ENCODE measurements around the gene SPEN.

GRCh38 chr1:15847100-15847892, at the start of gene SPEN:
- TF ChIP-seq CTCF (tag by site-specific recombination; IDR thresholded peaks at IDR 0.05), result peak; percentile 45; the same call in 1 of the 2 replicates
- TF ChIP-seq GLI4 (tag by site-specific recombination; IDR thresholded peaks at IDR 0.05), result peak; percentile 10; the same call in 1 of the 2 replicates
- no peak for TF ChIP-seq ZNF155 (tag by site-specific recombination; IDR thresholded peaks at IDR 0.05)
- TF ChIP-seq ZFP3 (tag by site-specific recombination; IDR thresholded peaks at IDR 0.05; ENCODE audit: low read depth), result no peak
- 0 out of 2 replicates have a peak, but pooled peaks have one; percentile 82 for TF ChIP-seq ZBTB7A (tag by site-specific recombination; IDR thresholded peaks at IDR 0.05; ENCODE audit: low read depth)
- peak; percentile 45; the same call in 1 of the 2 replicates for TF ChIP-seq REST (tag by site-specific recombination; IDR thresholded peaks at IDR 0.05)
- TF ChIP-seq ZNF24 (tag by site-specific recombination; IDR thresholded peaks at IDR 0.05), result peak; percentile 56; the same call in 1 of the 2 replicates
- peak; percentile 47; the same call in 1 of the 2 replicates for TF ChIP-seq ZNF10 (tag by site-specific recombination; IDR thresholded peaks at IDR 0.05)
- no peak for TF ChIP-seq ZNF354C (tag by site-specific recombination; IDR thresholded peaks at IDR 0.05; ENCODE audit: borderline replicate concordance, low read depth)
- TF ChIP-seq WT1 (tag by site-specific recombination; IDR thresholded peaks at IDR 0.05), result no peak; the same call in 1 of the 2 replicates
- TF ChIP-seq ZNF560 (tag by site-specific recombination; IDR thresholded peaks at IDR 0.05; ENCODE audit: borderline replicate concordance), result no peak
- TF ChIP-seq ZNF274 (IDR thresholded peaks at IDR 0.05; ENCODE audit: low read length), result no peak
- TF ChIP-seq ZNF274 (tag by site-specific recombination; IDR thresholded peaks at IDR 0.05; ENCODE audit: borderline replicate concordance), result no peak
